ENCODE results near the gene BSDC1. TPM values are rescaled to one million over a fixed set of nuclear protein-coding genes. Genes with fewer than 3 reads are reported as not detected.

The BSDC1 gene
- total and polyA plus RNA-seq, 11 donors: 25.1 to 53.2 (median 44.5) TPM

GRCh38 chr1:32361674-32362473, 32.4 kb downstream of the BSDC1 start:
- intact Hi-C loops (cut with DNase I): no loop called here
- Histone ChIP-seq H3K36me3 (peaks cover 0 to 41% (median 34%) of the 10 kb centered on the region in 9 donors), H3K4me3 (peak overlapping the region; percentile 10 to 58 (median 48)), H3K27ac (peak overlapping the region in 7 of 12 donors; percentile 9 to 63 (median 30)), H3K27me3 (no peaks in the 10 kb centered on the region), H3K4me1 (peaks cover 3 to 29% (median 15%) of the 10 kb centered on the region in 12 donors), H3K9me3 (no peaks in the 10 kb centered on the region)
- TF ChIP-seq POLR2A (IDR thresholded peaks at IDR 0.05): no peak
- TF ChIP-seq, protein P1, sequence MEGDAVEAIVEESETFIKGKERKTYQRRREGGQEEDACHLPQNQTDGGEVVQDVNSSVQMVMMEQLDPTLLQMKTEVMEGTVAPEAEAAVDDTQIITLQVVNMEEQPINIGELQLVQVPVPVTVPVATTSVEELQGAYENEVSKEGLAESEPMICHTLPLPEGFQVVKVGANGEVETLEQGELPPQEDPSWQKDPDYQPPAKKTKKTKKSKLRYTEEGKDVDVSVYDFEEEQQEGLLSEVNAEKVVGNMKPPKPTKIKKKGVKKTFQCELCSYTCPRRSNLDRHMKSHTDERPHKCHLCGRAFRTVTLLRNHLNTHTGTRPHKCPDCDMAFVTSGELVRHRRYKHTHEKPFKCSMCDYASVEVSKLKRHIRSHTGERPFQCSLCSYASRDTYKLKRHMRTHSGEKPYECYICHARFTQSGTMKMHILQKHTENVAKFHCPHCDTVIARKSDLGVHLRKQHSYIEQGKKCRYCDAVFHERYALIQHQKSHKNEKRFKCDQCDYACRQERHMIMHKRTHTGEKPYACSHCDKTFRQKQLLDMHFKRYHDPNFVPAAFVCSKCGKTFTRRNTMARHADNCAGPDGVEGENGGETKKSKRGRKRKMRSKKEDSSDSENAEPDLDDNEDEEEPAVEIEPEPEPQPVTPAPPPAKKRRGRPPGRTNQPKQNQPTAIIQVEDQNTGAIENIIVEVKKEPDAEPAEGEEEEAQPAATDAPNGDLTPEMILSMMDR (IDR thresholded peaks at IDR 0.05): peak; percentile 14 to 74 (median 44)
- DNase-seq (peak; percentile 62 to 79 (median 66)), ATAC-seq (peak; percentile 27 to 75 (median 74))
- whole genome bisulfite sequencing, 4 donors: 1 to 2% (median 1%) methylated on average over 28 to 91 of the region's 91 CpGs

DNA sequence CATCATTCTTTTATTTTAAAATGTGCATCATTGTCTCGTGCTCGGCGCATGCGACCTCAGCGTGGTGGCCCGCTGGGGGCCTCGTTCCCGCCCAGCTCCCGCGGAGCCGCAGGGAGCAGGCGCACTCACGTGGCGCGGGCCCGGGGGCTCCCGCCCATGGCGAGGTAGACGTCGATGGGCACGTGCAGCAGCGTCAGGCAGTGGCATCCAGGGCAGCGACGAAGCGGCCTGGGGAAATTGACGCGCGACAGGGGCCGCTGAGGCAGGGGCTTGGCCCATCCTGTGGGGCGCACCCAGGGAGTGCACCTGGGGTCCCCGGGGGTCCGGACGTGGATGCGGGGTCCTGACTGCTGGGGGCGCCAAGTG, 33.0 kb downstream of the BSDC1 start:
- H3K9me3 ChIP-seq: no peaks in the 10 kb centered on the region
- TF ChIP-seq, protein P1 (IDR thresholded peaks at IDR 0.05): no peak
- no peak for TF ChIP-seq POLR2A (IDR thresholded peaks at IDR 0.05)
- peak overlapping the region in 11 of 12 donors; percentile 10 to 58 (median 48) for H3K4me3 ChIP-seq
- no peaks in the 10 kb centered on the region for H3K27me3 ChIP-seq
- DNase-seq: peak in 1 of 5 donors; percentile 30
- peak in 2 of 4 donors; percentile 8 to 10 for ATAC-seq
- H3K4me1 ChIP-seq: peaks cover 3 to 29% (median 15%) of the 10 kb centered on the region in 12 donors
- 59 to 66% (median 60%) methylated on average over 33 to 35 of the region's 35 CpGs; no CpG with 5 or more reads in 1 of the 4 donors for WGBS, 4 donors
- intact Hi-C loops (cut with DNase I): no loop called here
- H3K27ac ChIP-seq: peak overlapping the region in 2 of 12 donors; percentile 30 to 53
- peaks cover 0 to 35% (median 28%) of the 10 kb centered on the region in 9 donors for H3K36me3 ChIP-seq

GRCh38 chr1:32358435-32358834, 35.8 kb downstream of the BSDC1 start:
- WGBS, 4 donors: 83 to 90% (median 88%) methylated on average over 3 of the region's 3 CpGs

DNA sequence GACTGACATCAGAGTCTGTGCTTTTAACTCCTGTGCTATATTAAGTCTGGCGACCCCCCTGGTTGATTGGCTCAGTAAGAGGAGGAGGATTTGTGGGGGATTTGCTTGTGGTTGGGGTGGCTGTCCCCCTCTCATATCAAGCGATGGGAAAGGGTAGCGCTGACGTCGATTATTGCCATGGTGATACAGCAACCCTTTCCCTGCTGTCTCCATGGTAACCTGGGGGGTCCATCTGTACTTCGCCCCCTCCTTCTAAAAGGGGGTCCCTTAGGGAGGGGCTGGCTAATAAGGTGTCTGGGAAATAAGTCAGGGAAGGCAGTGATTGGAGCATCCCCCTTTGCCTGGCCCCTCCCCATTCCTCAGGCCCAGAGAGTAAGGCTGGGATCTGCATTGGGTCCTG, 36.6 kb downstream of the BSDC1 start:
- Histone ChIP-seq H3K4me1 (peaks cover 3 to 47% (median 30%) of the 10 kb centered on the region in 12 donors), H3K36me3 (peaks cover 0 to 3% (median 0%) of the 10 kb centered on the region in 9 donors), H3K27ac (no peak overlapping the region), H3K4me3 (no peak overlapping the region), H3K9me3 (no peaks in the 10 kb centered on the region), H3K27me3 (no peaks in the 10 kb centered on the region)
- 65 to 76% (median 71%) methylated on average over 6 of the region's 6 CpGs for WGBS, 4 donors
- intact Hi-C loops (cut with DNase I): no loop called here
- no peak for TF ChIP-seq POLR2A (IDR thresholded peaks at IDR 0.05)
- TF ChIP-seq, protein P1 (IDR thresholded peaks at IDR 0.05): no peak
- DNase-seq (no peak), ATAC-seq (no peak)

More at GRCh38 chr1:32358435-32358834, 35.8 kb downstream of the BSDC1 start:
- Histone ChIP-seq H3K4me1 (peaks cover 3 to 44% (median 24%) of the 10 kb centered on the region in 12 donors), H3K9me3 (no peaks in the 10 kb centered on the region), H3K27me3 (no peaks in the 10 kb centered on the region), H3K4me3 (no peak overlapping the region), H3K36me3 (peaks cover 0 to 7% (median 3%) of the 10 kb centered on the region in 9 donors), H3K27ac (no peak overlapping the region)
- no peak for TF ChIP-seq POLR2A (IDR thresholded peaks at IDR 0.05)
- TF ChIP-seq, protein P1 (IDR thresholded peaks at IDR 0.05): no peak
- DNase-seq: no peak
- ATAC-seq: no peak
- intact Hi-C loops (cut with DNase I): no loop called here

All from heart left ventricle (tissue), 16 donors.